Panc1 (cell line): ENCODE results near the gene SH3PXD2A. TPM values are rescaled to one million over a fixed set of nuclear protein-coding genes. Genes with fewer than 3 reads are reported as not detected.

Experiments
- ATAC-seq: fragments of 200-7000 bp; cut with Tn5 transposase; 2 replicates; pipeline ENCODE4 v1.9.1; 2020; ENCODE audit warnings: mild to moderate bottlenecking, moderate library complexity
- BruUV-seq: library from RNA; stranded (reverse); fragments of 400-500 nt; replicated peaks from 2 replicates; lab custom pipeline; 2021; lab: Mats Ljungman, UMichigan
- CTCF ChIA-PET: fragments of 300-600 bp; sonication (Branson Sonifier 250); formaldehyde crosslinking; loops from one replicate; lab custom pipeline; 2022; ENCODE audit warnings: antibody characterized with exemption; lab: Charles Lee
- POLR2A ChIA-PET: fragments of 300-600 bp; sonication (Branson Sonifier 250); formaldehyde crosslinking; loops from one replicate; lab custom pipeline; 2022; ENCODE audit warnings: antibody characterized with exemption; lab: Charles Lee
- DNase-seq: peaks from one replicate; pipeline ENCODE4 v3.0.0-alpha.2; 2010; ENCODE audit warnings: low read depth, low spot score
- H3K27ac ChIP-seq: 2 replicates; pipeline ENCODE4 v1.5.1; 2011; ENCODE audit warnings: mild to moderate bottlenecking, low read length, inconsistent platforms
- H3K27me3 ChIP-seq: fragments of 200-500 bp; sonication (Bioruptor generic); 2 replicates; pipeline ENCODE4 v1.6.0; 2014; ENCODE audit warnings: low read length, inconsistent platforms; ENCODE audit not compliant: control insufficient read depth, insufficient read depth
- H3K36me3 ChIP-seq: fragments of 200-500 bp; sonication (Bioruptor generic); 2 replicates; pipeline ENCODE4 v1.5.1; 2014; ENCODE audit warnings: inconsistent platforms, mild to moderate bottlenecking, low read length, moderate library complexity; ENCODE audit not compliant: control insufficient read depth, insufficient read depth
- H3K4me1 ChIP-seq: 2 replicates; pipeline ENCODE4 v1.5.1; 2011; ENCODE audit warnings: inconsistent platforms, mild to moderate bottlenecking, low read length, moderate library complexity; ENCODE audit not compliant: control insufficient read depth, insufficient read depth
- H3K4me3 ChIP-seq, 2 experiments: 2 replicates each; pipeline ENCODE4 v1.5.1; 2011 to 2012; ENCODE audit warnings: low read depth in 2 of 2, low read length in 2 of 2, mild to moderate bottlenecking in 2 of 2, inconsistent platforms in 1 of 2, moderate library complexity in 1 of 2
- H3K9me3 ChIP-seq: fragments of 200-500 bp; sonication (Bioruptor generic); 2 replicates; pipeline ENCODE4 v1.5.1; 2014; ENCODE audit warnings: low read depth, mild to moderate bottlenecking, inconsistent platforms, low read length, moderate library complexity; ENCODE audit not compliant: control insufficient read depth, insufficient read depth
- CTCF ChIP-seq: fragments of 450-650 bp; IDR thresholded peaks from 2 replicates; pipeline ENCODE4 v1.5.1; 2017; ENCODE audit warnings: mild to moderate bottlenecking
- POLR2AphosphoS5 ChIP-seq: IDR thresholded peaks from 2 replicates; pipeline ENCODE4 v1.6.1; 2012; ENCODE audit warnings: mild to moderate bottlenecking, low read depth, low read length, moderate library complexity
- SIN3A ChIP-seq: IDR thresholded peaks from 2 replicates; pipeline ENCODE4 v1.6.1; 2012; ENCODE audit warnings: low read depth, mild to moderate bottlenecking, low read length, moderate library complexity, borderline replicate concordance; ENCODE audit not compliant: insufficient read depth
- TCF7L2 ChIP-seq: IDR thresholded peaks from 2 replicates; pipeline ENCODE4 v1.6.1; 2011; ENCODE audit warnings: mild to moderate bottlenecking, low read depth, low read length, inconsistent platforms
- in situ Hi-C: cut with HindIII; loops from 2 replicates; pipeline ENCODE4 v1.10.0; 2016; ENCODE audit warnings: low sequenced_read_pairs, low pct_unique_long_range_greater_than_20kb
- intact Hi-C: fragments of 100-400 bp; cut with micrococcal nuclease; formaldehyde crosslinking; loops from one replicate; pipeline ENCODE4 v1.10.0; 2022; ENCODE audit not compliant: unreplicated experiment
- total RNA-seq: library from RNA; stranded (reverse); gene quantifications from one replicate; pipeline ENCODE4 v1.2.1, GENCODE V29; 2021; ENCODE audit not compliant: unreplicated experiment
- TF ChIP-seq, protein P1 (sequence below), 2 experiments: IDR thresholded peaks; 2 replicates each; pipeline ENCODE4 v1.6.1; 2011 to 2012; ENCODE audit warnings: low read depth in 2 of 2, control low read depth in 1 of 2, low read length in 1 of 2, mild to moderate bottlenecking in 1 of 2, moderate library complexity in 1 of 2; ENCODE audit not compliant: insufficient read depth in 1 of 2

The SH3PXD2A gene
- total RNA-seq, 1 experiment from 2014 or later, result 5.7 TPM

- intact Hi-C loops, result no loop called here
- H3K36me3 ChIP-seq, result 0 out of 2 replicates have a peak, but pooled peaks cover 2% of the 10 kb centered on the region
- peak; percentile 65 for ATAC-seq
- peak overlapping the region; percentile 36 for H3K27ac ChIP-seq
- H3K4me1 ChIP-seq, result peaks cover 26% of the 10 kb centered on the region
- no peak for TF ChIP-seq SIN3A
- no peak for TF ChIP-seq TCF7L2
- no peak for TF ChIP-seq CTCF
- TF ChIP-seq, protein P1, sequence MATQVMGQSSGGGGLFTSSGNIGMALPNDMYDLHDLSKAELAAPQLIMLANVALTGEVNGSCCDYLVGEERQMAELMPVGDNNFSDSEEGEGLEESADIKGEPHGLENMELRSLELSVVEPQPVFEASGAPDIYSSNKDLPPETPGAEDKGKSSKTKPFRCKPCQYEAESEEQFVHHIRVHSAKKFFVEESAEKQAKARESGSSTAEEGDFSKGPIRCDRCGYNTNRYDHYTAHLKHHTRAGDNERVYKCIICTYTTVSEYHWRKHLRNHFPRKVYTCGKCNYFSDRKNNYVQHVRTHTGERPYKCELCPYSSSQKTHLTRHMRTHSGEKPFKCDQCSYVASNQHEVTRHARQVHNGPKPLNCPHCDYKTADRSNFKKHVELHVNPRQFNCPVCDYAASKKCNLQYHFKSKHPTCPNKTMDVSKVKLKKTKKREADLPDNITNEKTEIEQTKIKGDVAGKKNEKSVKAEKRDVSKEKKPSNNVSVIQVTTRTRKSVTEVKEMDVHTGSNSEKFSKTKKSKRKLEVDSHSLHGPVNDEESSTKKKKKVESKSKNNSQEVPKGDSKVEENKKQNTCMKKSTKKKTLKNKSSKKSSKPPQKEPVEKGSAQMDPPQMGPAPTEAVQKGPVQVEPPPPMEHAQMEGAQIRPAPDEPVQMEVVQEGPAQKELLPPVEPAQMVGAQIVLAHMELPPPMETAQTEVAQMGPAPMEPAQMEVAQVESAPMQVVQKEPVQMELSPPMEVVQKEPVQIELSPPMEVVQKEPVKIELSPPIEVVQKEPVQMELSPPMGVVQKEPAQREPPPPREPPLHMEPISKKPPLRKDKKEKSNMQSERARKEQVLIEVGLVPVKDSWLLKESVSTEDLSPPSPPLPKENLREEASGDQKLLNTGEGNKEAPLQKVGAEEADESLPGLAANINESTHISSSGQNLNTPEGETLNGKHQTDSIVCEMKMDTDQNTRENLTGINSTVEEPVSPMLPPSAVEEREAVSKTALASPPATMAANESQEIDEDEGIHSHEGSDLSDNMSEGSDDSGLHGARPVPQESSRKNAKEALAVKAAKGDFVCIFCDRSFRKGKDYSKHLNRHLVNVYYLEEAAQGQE (IDR thresholded peaks at IDR 0.05; ENCODE audit: insufficient read depth in 1 of 2, low read depth in 2 of 2, low read length in 1 of 2), result no peak
- TF ChIP-seq POLR2AphosphoS5, result no peak
- H3K4me3 ChIP-seq, result no peak overlapping the region
- CTCF ChIA-PET, result interaction anchor here (0.6 kb wide), 1 partner anchor 225 kb away, joined by 5 read pairs; no protein-coding TSS in a partner anchor
- BruUV-seq, result no TSS peak
- peak; percentile 61 for DNase-seq
- in situ Hi-C loops, result no loop called here
- H3K27me3 ChIP-seq, result no peaks in the 10 kb centered on the region
- no peaks in the 10 kb centered on the region for H3K9me3 ChIP-seq
- POLR2A ChIA-PET, result no interaction called here
These were observed 40.2 kb upstream of the SH3PXD2A start for GRCh38 chr10:103895411-103896186.

DNA sequence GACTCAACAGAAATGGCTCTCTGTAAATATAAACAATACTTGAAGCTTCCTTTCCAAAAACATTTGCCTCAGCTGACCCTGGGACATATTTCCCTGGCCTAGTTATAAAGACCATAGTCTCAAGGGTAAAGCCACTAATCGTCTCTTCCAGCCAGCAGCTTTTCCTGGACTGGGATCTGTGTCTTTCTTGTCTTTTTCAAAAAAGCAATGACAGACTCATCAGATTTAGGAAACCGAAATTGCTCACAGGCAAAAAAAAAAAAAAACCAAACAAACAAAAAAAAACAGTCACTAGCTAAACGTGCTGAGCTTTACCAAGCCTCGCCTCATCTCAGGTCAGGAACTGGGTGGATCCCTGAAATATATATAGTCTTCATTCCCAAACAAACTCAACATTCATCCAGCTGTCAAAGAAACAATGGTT lies 39.1 kb upstream of the SH3PXD2A start:
- Histone ChIP-seq H3K9me3 (no peaks in the 10 kb centered on the region), H3K4me1 (peaks cover 30% of the 10 kb centered on the region), H3K36me3 (0 out of 2 replicates have a peak, but pooled peaks cover 2% of the 10 kb centered on the region), H3K4me3 (no peak overlapping the region), H3K27me3 (no peaks in the 10 kb centered on the region), H3K27ac (peak overlapping the region; percentile 8; the same call in 1 of the 2 replicates)
- no peak for TF ChIP-seq CTCF
- no peak for TF ChIP-seq POLR2AphosphoS5
- TF ChIP-seq, protein P1 (IDR thresholded peaks at IDR 0.05; ENCODE audit: insufficient read depth in 1 of 2, low read depth in 2 of 2, low read length in 1 of 2), result no peak
- no peak for TF ChIP-seq TCF7L2
- TF ChIP-seq SIN3A, result no peak
- in situ Hi-C loops, result no loop called here
- ChIA-PET CTCF (interaction anchor here (0.6 to 0.7 kb wide), 3 partner anchors 8 to 188 kb away, joined by 3 to 4 read pairs (median 3); no protein-coding TSS in a partner anchor), POLR2A (interaction anchor here (0.7 kb wide), 1 partner anchor 22 kb away, joined by 5 read pairs; no protein-coding TSS in a partner anchor)
- BruUV-seq, result no TSS peak
- ATAC-seq, result no peak
- DNase-seq, result no peak
- intact Hi-C loops, result no loop called here
